HG03280 (cell line): Measurements from ENCODE around the gene AXIN2.
"Not testable (repeated sequence)": the region's sequence is repeated elsewhere in the genome, so short reads cannot be mapped to it uniquely, and the experiment has no call there.

ENCODE experiments used
- ATAC-seq: cut with Tn5 transposase; IDR thresholded peaks from one replicate; pipeline ENCODE4 v1.9.1; 2021; ENCODE audit warnings: mild to moderate bottlenecking, moderate library complexity; ENCODE audit not compliant: unreplicated experiment

The AXIN2 gene

GRCh38 chr17:65538675-65539529, 22.5 kb downstream of the AXIN2 start:
- ATAC-seq, result no peak

GRCh38 chr17:65537845-65538674, 23.4 kb downstream of the AXIN2 start:
- no peak for ATAC-seq

GRCh38 chr17:65537343-65537844, 24.1 kb downstream of the AXIN2 start:
- no peak for ATAC-seq

GRCh38 chr17:65536573-65537342, 24.7 kb downstream of the AXIN2 start:
- no peak for ATAC-seq

GRCh38 chr17:65535777-65536572, 25.5 kb downstream of the AXIN2 start:
- no peak for ATAC-seq

- ATAC-seq, result no peak
These were observed 27.5 kb downstream of the AXIN2 start for GRCh38 chr17:65533852-65534457.

- no peak for ATAC-seq
These were observed 28.2 kb downstream of the AXIN2 start for GRCh38 chr17:65533056-65533745.

- no peak for ATAC-seq
These were observed 29.2 kb downstream of the AXIN2 start for GRCh38 chr17:65532101-65532890.

- no peak for ATAC-seq
These were observed 30.0 kb downstream of the AXIN2 start for GRCh38 chr17:65531256-65532100.

- ATAC-seq, result no peak
These were observed 30.8 kb downstream of the AXIN2 start for GRCh38 chr17:65530523-65531255.

GRCh38 chr17:65529761-65530522, 31.5 kb downstream of the AXIN2 start:
- no peak for ATAC-seq

GRCh38 chr17:65529040-65529633, 32.3 kb downstream of the AXIN2 start:
- ATAC-seq, result no peak

- no peak for ATAC-seq
These were observed 33.4 kb downstream of the AXIN2 start for GRCh38 chr17:65527857-65528591.

- ATAC-seq, result no peak
These were observed 34.1 kb downstream of the AXIN2 start for GRCh38 chr17:65527381-65527780.

- ATAC-seq, result not testable (repeated sequence)
These were observed 34.6 kb downstream of the AXIN2 start for GRCh38 chr17:65526854-65527253.
